Astrocyte (in vitro differentiated cells and primary cell): ENCODE measurements around the gene CKMT2. TPM values are rescaled to one million over a fixed set of nuclear protein-coding genes. Genes with fewer than 3 reads are reported as not detected.

Experiments
- DNase-seq: peaks from one replicate; pipeline ENCODE4 v3.0.0-alpha.2; 2010; ENCODE audit warnings: low read depth
- FAIRE-seq: peaks from 2 replicates; lab custom pipeline; 2011; peaks lifted over from hg19 to GRCh38; lab: Jason Lieb, UNC
- H2AFZ ChIP-seq: 2 replicates; pipeline ENCODE4 v1.6.0; 2012; ENCODE audit warnings: low read depth, low read length, inconsistent platforms
- H3K27ac ChIP-seq: 2 replicates; pipeline ENCODE4 v1.5.1; 2011; ENCODE audit warnings: low read depth, low read length, inconsistent platforms
- H3K27me3 ChIP-seq: 2 replicates; pipeline ENCODE4 v1.6.0; 2011; ENCODE audit warnings: low read length, inconsistent platforms; ENCODE audit not compliant: insufficient read depth
- H3K36me3 ChIP-seq: 2 replicates; pipeline ENCODE4 v1.5.1; 2011; ENCODE audit warnings: low read length, inconsistent platforms; ENCODE audit not compliant: insufficient read depth
- H3K4me1 ChIP-seq: 2 replicates; pipeline ENCODE4 v1.5.1; 2011; ENCODE audit warnings: low read length, inconsistent platforms; ENCODE audit not compliant: insufficient read depth
- H3K4me2 ChIP-seq: 2 replicates; pipeline ENCODE4 v1.6.0; 2012; ENCODE audit warnings: low read length, inconsistent platforms
- H3K4me3 ChIP-seq: 2 replicates; pipeline ENCODE4 v1.5.1; 2011; ENCODE audit warnings: low read depth, mild to moderate bottlenecking, low read length, inconsistent platforms; ENCODE audit not compliant: insufficient read depth
- H3K79me2 ChIP-seq: 2 replicates; pipeline ENCODE4 v1.6.0; 2012; ENCODE audit warnings: mild to moderate bottlenecking, low read length, inconsistent platforms; ENCODE audit not compliant: insufficient read depth
- H3K9ac ChIP-seq: 2 replicates; pipeline ENCODE4 v1.6.0; 2012; ENCODE audit warnings: mild to moderate bottlenecking, low read length, inconsistent platforms
- H3K9me3 ChIP-seq: 2 replicates; pipeline ENCODE4 v1.5.1; 2012; ENCODE audit warnings: low read depth, mild to moderate bottlenecking, low read length, inconsistent platforms; ENCODE audit not compliant: insufficient read depth
- H4K20me1 ChIP-seq: 2 replicates; pipeline ENCODE4 v1.6.0; 2012; ENCODE audit warnings: low read length, inconsistent platforms; ENCODE audit not compliant: insufficient read depth
- H3K27ac Mint-ChIP-seq: one replicate; pipeline ENCODE4 v1.8.0; 2021; ENCODE audit warnings: mild to moderate bottlenecking, mixed read lengths; ENCODE audit not compliant: unreplicated experiment
- H3K27me3 Mint-ChIP-seq: one replicate; pipeline ENCODE4 v1.8.0; 2021; ENCODE audit warnings: low read depth, mixed read lengths; ENCODE audit not compliant: unreplicated experiment
- H3K36me3 Mint-ChIP-seq: one replicate; pipeline ENCODE4 v1.8.0; 2021; ENCODE audit warnings: low read depth, mixed read lengths; ENCODE audit not compliant: unreplicated experiment
- H3K4me1 Mint-ChIP-seq: one replicate; pipeline ENCODE4 v1.8.0; 2021; ENCODE audit warnings: low read depth, mixed read lengths; ENCODE audit not compliant: unreplicated experiment
- H3K4me3 Mint-ChIP-seq: one replicate; pipeline ENCODE4 v1.8.0; 2021; ENCODE audit warnings: mild to moderate bottlenecking, moderate library complexity, mixed read lengths; ENCODE audit not compliant: unreplicated experiment
- H3K9me3 Mint-ChIP-seq: one replicate; pipeline ENCODE4 v1.8.0; 2021; ENCODE audit warnings: mild to moderate bottlenecking, mixed read lengths; ENCODE audit not compliant: unreplicated experiment
- EZH2 ChIP-seq: IDR thresholded peaks from 2 replicates; pipeline ENCODE4 v1.6.1; 2012; ENCODE audit warnings: mild to moderate bottlenecking, low read length, inconsistent platforms; ENCODE audit not compliant: insufficient read depth
- total RNA-seq: library from RNA; stranded (reverse); gene quantifications from 2 replicates; pipeline ENCODE4 v1.2.1, GENCODE V29; 2021
- TF ChIP-seq, protein P1 (sequence below): IDR thresholded peaks from 2 replicates; pipeline ENCODE4 v1.5.1; 2011; ENCODE audit warnings: low read depth, mild to moderate bottlenecking, inconsistent platforms, low read length, moderate library complexity; ENCODE audit not compliant: insufficient read depth

The CKMT2 gene
- total RNA-seq, 1 donor from 2014 or later, result 0.18 TPM

DNA sequence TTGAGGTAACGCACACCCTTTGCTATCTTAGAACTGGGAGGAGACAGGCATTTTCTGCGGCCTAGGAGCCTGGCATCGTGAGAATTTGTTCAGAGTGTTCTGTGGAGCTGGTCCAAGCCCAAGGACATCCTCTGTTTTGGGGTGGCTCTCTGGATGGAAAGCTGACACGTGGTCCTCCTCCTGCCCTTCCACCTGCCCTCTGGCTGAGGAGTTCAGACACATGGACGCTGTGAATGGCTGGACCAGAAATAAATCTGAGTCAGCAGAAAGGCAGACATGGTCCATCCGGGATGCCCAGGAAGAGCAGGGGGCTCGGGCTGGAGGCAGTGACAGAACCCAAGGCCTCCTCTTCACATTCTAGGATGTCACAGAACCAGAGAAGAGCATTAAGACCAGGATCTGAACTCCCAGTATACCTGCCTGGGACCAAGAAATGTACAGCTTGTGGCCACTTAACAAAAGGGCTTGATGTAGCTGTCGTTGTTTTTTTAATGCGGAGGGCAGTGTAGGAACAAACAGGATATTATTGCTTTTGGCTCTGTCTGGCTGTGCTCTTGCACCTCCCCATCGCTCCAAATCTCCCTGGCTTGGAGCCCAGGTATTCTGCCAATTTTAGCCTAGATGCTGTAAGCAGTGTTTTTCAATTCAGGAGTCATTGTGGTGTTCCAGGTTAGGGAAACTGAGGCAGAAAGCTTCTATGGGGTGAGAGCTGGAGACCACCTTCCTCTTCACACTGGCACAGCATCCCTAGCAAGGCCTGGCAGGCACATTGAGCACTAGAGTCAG is 2.4 kb downstream of the CKMT2 start:
- H3K9me3 ChIP-seq, result no peaks in the 10 kb centered on the region
- H3K36me3 ChIP-seq, result no peaks in the 10 kb centered on the region
- Mint-ChIP-seq H3K27me3 (peaks cover 3% of the 10 kb centered on the region), H3K4me3 (no peak overlapping the region), H3K4me1 (no peaks in the 10 kb centered on the region), H3K36me3 (no peaks in the 10 kb centered on the region), H3K27ac (no peak overlapping the region), H3K9me3 (no peaks in the 10 kb centered on the region)
- no peak overlapping the region for H3K4me2 ChIP-seq
- no peak overlapping the region for H3K9ac ChIP-seq
- H3K27ac ChIP-seq, result no peak overlapping the region
- no peaks in the 10 kb centered on the region for H3K79me2 ChIP-seq
- no peak for TF ChIP-seq EZH2
- TF ChIP-seq, protein P1, sequence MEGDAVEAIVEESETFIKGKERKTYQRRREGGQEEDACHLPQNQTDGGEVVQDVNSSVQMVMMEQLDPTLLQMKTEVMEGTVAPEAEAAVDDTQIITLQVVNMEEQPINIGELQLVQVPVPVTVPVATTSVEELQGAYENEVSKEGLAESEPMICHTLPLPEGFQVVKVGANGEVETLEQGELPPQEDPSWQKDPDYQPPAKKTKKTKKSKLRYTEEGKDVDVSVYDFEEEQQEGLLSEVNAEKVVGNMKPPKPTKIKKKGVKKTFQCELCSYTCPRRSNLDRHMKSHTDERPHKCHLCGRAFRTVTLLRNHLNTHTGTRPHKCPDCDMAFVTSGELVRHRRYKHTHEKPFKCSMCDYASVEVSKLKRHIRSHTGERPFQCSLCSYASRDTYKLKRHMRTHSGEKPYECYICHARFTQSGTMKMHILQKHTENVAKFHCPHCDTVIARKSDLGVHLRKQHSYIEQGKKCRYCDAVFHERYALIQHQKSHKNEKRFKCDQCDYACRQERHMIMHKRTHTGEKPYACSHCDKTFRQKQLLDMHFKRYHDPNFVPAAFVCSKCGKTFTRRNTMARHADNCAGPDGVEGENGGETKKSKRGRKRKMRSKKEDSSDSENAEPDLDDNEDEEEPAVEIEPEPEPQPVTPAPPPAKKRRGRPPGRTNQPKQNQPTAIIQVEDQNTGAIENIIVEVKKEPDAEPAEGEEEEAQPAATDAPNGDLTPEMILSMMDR, result no peak
- no peak overlapping the region for H3K4me3 ChIP-seq
- no peaks in the 10 kb centered on the region for H3K4me1 ChIP-seq
- peaks cover 4% of the 10 kb centered on the region for H4K20me1 ChIP-seq
- no peaks in the 10 kb centered on the region for H3K27me3 ChIP-seq
- DNase-seq (no peak), FAIRE-seq (no peak)
- no peak overlapping the region for H2AFZ ChIP-seq

DNA sequence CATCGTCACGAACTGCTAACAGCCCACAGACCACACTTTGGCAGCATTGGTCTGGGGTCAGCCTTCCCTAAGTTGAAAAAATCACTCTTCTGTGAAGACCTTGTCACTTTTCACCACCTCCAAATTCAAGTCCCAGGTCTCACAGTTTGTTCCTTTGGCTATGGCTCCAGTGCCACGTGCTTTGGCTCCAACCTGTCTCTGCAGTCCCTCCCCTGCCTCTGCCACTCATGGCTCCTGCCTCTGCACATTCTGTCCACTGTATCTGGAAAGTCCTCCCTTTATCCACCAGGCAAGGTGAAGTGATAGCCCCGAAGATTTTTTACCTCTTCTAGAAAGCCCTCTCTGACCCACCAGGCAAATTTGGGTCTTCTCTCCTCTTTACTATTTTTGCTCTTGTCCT is 5.3 kb downstream of the CKMT2 start:
- no peaks in the 10 kb centered on the region for H3K79me2 ChIP-seq
- Mint-ChIP-seq H3K4me3 (no peak overlapping the region), H3K4me1 (peaks cover 12% of the 10 kb centered on the region), H3K27me3 (no peaks in the 10 kb centered on the region), H3K36me3 (no peaks in the 10 kb centered on the region), H3K9me3 (no peaks in the 10 kb centered on the region), H3K27ac (no peak overlapping the region)
- FAIRE-seq, result no peak
- H3K4me3 ChIP-seq, result no peak overlapping the region
- DNase-seq, result no peak
- no peaks in the 10 kb centered on the region for H3K9me3 ChIP-seq
- peaks cover 4% of the 10 kb centered on the region for H4K20me1 ChIP-seq
- H3K36me3 ChIP-seq, result no peaks in the 10 kb centered on the region
- H3K4me1 ChIP-seq, result no peaks in the 10 kb centered on the region
- H3K27me3 ChIP-seq, result no peaks in the 10 kb centered on the region
- H3K9ac ChIP-seq, result no peak overlapping the region
- no peak overlapping the region for H3K4me2 ChIP-seq
- no peak for TF ChIP-seq EZH2
- TF ChIP-seq, protein P1, result no peak
- H3K27ac ChIP-seq, result no peak overlapping the region
- no peak overlapping the region for H2AFZ ChIP-seq

DNA sequence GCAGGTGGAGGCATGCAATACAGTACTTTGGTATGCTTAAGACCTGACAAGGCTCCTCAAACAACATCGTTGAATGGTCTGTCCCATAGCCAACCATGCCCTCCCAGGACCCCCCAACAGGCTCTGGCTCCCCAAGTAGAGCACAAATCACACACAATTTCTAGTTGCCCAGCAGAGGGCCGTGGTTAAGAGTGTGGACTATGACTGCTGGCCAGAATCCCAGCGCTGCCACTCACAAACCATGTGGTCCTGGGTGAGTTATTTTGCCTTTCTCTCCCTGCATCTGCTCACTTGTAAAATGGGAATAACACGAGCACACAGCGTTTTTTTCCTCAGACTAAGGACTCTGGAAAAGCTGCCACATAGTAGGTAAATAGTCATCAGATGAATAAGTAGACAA is 6.5 kb downstream of the CKMT2 start:
- H3K4me2 ChIP-seq, result no peak overlapping the region
- H3K27ac ChIP-seq, result no peak overlapping the region
- H3K79me2 ChIP-seq, result no peaks in the 10 kb centered on the region
- H3K4me3 ChIP-seq, result no peak overlapping the region
- no peaks in the 10 kb centered on the region for H3K36me3 ChIP-seq
- no peak overlapping the region for H3K9ac ChIP-seq
- DNase-seq (no peak), FAIRE-seq (no peak)
- no peaks in the 10 kb centered on the region for H3K36me3 Mint-ChIP-seq
- H3K9me3 Mint-ChIP-seq, result no peaks in the 10 kb centered on the region
- no peaks in the 10 kb centered on the region for H3K4me1 ChIP-seq
- H3K27ac Mint-ChIP-seq, result no peak overlapping the region
- peaks cover 4% of the 10 kb centered on the region for H4K20me1 ChIP-seq
- no peak overlapping the region for H3K4me3 Mint-ChIP-seq
- no peaks in the 10 kb centered on the region for H3K9me3 ChIP-seq
- TF ChIP-seq EZH2, result no peak
- TF ChIP-seq, protein P1, result no peak
- H3K4me1 Mint-ChIP-seq, result peaks cover 12% of the 10 kb centered on the region
- no peak overlapping the region for H2AFZ ChIP-seq
- no peaks in the 10 kb centered on the region for H3K27me3 Mint-ChIP-seq
- H3K27me3 ChIP-seq, result no peaks in the 10 kb centered on the region
